HG03159 (cell line): ENCODE measurements around the gene NACAD.

ENCODE experiments used
- ATAC-seq: cut with Tn5 transposase; IDR thresholded peaks from one replicate; pipeline ENCODE4 v1.9.1; 2021; ENCODE audit warnings: mild to moderate bottlenecking, moderate library complexity; ENCODE audit not compliant: unreplicated experiment

Gene NACAD, protein sequence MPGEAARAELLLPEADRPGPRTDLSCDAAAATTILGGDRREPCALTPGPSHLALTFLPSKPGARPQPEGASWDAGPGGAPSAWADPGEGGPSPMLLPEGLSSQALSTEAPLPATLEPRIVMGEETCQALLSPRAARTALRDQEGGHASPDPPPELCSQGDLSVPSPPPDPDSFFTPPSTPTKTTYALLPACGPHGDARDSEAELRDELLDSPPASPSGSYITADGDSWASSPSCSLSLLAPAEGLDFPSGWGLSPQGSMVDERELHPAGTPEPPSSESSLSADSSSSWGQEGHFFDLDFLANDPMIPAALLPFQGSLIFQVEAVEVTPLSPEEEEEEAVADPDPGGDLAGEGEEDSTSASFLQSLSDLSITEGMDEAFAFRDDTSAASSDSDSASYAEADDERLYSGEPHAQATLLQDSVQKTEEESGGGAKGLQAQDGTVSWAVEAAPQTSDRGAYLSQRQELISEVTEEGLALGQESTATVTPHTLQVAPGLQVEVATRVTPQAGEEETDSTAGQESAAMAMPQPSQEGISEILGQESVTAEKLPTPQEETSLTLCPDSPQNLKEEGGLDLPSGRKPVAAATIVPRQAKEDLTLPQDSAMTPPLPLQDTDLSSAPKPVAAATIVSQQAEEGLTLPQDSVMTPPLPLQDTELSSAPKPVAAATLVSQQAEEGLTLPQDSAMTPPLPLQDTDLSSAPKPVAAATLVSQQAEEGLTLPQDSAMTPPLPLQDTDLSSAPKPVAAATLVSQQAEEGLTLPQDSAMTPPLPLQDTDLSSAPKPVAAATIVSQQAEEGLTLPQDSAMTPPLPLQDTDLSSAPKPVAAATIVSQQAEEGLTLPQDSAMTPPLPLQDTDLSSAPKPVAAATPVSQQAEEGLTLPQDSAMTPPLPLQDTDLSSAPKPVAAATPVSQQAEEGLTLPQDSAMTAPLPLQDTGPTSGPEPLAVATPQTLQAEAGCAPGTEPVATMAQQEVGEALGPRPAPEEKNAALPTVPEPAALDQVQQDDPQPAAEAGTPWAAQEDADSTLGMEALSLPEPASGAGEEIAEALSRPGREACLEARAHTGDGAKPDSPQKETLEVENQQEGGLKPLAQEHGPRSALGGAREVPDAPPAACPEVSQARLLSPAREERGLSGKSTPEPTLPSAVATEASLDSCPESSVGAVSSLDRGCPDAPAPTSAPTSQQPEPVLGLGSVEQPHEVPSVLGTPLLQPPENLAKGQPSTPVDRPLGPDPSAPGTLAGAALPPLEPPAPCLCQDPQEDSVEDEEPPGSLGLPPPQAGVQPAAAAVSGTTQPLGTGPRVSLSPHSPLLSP (N-terminal part only)

DNA sequence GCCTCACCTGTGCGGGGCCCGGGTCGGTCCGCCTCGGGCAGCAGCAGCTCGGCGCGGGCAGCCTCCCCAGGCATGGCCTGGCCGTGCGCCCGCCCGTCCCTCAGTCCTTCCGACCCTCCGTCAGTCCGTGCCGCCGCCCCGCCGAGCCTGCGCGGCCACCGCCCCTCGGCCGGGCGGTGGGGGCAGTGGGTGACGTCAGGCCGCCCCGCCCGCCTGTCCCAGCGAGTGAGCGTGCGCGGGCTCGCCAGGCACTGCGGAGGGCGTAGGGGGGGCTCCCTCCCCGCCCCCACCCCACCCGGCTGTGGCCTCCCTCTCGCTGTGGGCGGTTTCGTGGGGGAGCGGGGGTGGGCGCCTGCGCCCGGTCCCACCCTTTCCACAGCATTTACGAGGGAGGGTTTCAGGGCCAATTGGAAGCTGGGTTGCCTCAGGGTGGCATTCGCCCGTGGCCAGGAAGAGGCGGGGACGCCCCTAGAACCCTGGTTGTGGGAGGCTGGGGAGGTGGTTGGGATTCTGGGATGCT, at the start of gene NACAD:
Gene NACAD, minus strand, starts transcription at position 149 of the 520 bp plus-strand sequence. Its CDS starts 75 bp downstream, at position 74.
- no peak for ATAC-seq

DNA sequence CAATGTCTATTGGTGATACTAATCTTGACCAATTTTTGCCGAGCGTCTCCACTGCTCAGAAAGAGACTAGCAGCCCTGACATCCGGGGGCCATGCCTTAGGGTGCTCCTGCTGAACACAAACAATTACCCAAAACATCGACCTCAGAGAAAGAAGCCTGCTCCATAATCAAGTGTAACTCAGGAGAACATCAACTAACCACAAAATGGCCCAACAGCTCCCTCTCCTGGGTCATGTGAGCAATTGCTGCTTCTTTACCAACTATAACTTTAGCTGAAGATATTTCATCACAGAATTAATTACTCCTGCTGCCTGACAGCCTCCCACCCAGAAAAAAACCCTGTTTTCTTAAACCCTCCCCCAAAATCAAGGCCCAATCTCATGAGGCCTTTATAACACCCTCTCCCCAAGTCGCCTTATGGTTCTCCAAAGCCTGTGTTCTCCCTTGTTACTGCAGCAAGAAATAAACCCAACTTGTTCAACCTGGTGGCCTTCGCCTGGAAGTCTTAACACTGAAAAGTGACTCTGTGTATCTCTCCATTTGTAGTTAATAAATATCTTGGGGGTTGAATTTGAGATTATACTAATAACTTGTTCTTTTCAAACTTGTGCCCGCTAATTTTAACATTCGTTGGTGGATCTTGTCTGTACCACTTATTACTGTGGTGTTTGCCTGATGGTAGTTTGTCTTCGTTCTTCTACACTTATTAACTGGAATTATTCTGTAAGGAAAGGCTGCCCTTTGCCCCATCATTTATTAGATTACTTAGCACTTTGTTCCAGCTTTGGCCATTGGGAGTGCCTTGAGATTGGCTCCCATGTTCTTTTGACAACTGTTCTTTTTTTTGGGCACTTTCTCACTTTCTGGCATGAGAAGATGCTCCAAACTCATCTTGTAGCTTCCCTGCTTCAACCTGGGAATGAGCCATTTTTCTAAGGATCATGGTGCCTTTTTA, 47.6 kb upstream of the NACAD start:
- peak; percentile 51 for ATAC-seq

DNA sequence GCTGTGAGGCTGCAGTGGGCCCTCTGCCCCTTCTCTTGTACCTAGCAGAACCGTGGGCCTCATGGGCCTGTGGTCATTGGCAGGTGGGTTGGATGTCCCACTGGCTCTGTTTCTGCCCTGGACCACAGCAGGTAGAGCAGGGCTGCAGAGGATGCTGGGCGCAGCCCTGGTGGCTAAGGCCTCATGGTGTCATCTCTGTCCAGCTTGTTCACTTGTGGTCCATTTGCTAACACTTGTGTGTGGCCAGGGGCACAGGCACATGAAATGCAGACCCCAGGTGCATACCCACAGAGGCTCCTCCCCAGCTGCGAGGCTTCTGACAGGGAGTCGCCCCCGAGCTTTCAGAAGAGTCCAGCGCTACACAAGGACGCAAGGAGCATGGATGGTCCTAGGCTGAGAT, 45.1 kb upstream of the NACAD start:
- ATAC-seq, result no peak

DNA sequence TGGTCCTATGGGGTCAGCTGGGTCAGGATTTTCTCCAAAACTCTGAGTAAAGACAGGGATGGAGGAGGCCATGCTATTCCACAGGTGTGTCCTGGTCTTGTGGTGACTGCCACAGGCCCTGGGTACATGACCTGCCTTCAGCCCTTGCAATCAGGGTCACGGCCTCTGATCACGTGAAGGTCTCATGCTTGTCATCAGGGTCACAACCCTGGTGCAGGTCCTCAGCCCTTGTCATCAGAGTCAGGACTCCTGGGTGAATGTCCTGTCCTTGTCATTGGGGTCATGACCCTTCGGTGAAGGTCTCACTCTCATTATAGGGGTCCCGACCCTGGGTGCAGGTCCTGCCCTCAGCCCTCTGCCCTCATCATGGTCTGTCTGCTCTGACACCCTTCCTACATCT, 44.6 kb upstream of the NACAD start:
- no peak for ATAC-seq

DNA sequence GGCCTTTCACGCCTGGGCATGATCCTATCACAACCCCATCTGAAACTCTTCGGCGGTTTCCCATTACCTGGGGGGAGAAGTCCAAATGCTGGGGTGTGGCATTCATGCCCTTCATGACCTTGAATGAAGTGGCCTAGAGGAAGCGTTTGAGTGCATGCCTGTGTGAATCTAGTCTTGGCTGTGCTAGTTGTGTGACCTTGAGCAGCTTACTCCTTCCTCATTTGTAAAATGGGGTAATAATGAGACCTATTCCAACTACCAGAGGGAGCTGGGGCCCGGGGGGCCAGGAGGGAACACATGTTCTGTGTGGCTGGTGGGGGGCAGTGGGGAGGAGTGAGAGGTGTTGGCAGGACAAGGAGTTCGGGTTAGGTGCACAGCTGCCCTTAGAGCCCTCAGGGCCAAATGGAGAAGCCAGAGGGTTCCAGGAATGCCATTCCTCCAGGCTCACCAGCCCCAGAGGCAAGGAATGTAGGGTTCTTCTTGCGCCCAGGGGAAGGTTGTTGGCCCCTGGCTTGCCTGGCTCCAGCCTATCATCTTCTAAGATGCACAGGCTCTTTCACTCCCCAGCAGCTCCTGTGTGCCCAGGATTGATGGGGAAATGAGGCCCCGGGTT, 44.0 kb upstream of the NACAD start:
- no peak for ATAC-seq

DNA sequence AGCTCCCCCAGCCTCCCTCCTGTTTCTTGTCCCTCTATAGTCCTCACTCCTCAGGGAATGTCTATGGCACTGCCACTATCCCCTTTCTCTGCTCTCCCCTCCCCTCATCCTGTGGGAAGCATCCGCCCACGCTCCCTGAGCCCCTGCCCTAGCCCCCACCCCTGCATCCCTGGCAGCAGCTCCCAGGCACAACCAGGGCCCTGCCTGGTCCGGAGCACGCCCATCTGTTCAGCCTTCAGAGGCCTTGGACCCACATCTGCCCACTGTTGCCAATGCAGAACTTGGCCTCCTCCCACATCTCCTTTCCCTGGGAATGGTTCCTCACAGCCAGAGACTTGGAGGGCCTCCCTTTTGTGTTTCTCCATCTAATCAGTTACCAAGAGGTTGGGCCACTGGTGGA, 43.1 kb upstream of the NACAD start:
- ATAC-seq, result no peak

DNA sequence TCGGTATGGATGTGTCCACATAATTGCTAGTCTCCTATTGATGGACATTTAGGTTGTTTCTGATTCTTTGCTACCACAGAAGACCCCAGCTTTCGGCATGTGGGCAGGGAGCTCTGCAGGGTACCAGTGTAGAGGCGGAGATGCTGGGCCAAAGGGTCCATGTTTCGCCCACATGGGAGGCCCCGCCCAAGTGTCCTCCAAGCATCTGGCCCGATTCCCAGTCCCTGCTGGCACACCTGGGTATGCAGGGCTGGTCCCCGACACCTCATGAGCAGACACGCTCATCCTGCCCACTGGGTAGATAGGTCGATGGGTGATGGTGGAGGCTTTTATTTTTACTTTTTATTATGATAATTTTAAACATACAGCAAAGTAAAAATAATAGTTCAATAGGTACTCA, 42.1 kb upstream of the NACAD start:
- ATAC-seq, result no peak

DNA sequence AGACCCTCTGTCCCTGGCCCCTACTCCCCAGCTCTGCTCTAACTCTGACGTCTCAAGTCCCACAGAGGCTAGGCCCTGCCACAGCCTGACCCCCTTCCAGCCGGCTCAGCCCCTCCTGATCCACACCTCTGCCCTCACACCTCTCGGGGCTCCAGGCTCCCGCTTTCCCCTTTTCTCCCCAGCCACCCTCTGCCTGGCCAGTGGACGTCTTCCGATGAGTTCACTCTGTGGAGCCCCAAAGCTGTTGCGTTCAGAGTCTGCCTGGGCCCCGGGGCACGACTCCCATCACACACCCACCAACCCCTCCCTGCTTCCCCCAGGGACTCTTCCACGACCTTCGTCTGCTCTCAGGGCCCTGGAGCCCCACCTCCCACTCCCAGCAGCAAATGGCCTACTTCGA, 41.1 kb upstream of the NACAD start:
- no peak for ATAC-seq

DNA sequence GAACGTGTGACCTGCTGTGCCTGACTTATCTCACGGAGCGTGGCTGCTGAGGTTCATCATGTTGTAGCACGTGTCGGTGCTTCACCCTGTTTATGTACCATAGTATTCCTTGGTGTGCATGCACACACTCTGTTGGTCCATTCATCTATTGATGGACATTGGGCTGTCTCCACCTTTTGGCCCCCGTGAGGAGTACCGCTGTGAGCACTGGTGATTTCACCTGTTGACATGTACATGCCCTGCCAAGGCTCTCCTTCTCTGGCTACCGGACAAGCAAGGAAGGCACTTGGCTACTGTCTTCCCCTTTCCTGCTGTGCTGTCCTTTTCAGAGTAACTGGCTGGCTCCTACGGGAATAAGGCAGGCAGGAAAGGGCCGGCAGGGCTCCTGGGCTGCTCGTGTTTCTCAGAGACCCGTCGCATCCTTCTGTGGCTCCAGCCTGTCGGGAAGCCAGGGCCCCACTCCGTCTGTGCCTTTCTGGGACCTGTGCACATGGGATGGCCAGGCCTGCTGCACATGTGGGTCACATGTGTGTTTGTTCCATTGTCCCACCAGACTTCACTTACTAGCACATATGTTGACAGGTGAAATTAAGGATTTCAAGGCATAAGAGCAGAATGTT, 40.5 kb upstream of the NACAD start:
- no peak for ATAC-seq

DNA sequence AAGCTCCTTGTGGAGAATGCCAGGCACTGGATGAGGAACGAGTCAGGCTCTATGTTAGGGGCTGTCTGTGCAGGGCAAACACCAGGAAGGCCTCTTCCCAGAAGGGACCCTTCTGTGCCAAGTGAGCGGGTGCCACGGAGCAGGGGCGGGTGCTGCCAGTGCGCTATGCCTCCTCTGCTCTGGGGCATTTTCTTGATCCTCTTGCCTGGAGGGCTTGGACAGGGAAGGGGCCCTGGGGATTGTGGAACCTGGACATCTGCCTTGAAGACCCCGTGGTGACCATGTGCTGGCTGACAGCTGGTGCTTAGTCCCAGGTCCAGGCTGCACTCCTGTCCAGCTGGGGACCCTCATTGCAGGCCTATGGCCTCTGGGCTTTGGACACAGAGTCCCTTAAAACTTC, 38.2 kb upstream of the NACAD start:
- ATAC-seq, result no peak

DNA sequence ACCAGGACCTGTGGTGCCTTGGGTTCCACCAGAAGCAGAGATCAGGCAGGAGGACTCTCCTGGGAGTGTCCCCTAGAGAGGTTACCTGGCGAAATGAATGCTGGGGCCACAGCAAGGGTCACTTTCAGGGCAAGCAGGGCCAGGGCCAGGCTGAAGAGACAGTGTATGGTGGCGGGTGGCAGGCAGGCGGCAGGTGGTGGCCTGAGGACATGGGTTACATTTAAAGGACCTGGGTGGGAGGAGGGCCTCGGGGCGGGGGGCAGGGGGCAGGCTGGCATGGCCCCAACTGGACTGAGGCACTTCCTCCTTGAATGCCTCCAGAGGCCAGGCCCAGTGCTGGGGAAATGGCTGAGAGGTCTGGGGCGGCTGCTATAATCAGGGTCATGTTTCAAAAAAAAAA, 37.4 kb upstream of the NACAD start:
- no peak for ATAC-seq

DNA sequence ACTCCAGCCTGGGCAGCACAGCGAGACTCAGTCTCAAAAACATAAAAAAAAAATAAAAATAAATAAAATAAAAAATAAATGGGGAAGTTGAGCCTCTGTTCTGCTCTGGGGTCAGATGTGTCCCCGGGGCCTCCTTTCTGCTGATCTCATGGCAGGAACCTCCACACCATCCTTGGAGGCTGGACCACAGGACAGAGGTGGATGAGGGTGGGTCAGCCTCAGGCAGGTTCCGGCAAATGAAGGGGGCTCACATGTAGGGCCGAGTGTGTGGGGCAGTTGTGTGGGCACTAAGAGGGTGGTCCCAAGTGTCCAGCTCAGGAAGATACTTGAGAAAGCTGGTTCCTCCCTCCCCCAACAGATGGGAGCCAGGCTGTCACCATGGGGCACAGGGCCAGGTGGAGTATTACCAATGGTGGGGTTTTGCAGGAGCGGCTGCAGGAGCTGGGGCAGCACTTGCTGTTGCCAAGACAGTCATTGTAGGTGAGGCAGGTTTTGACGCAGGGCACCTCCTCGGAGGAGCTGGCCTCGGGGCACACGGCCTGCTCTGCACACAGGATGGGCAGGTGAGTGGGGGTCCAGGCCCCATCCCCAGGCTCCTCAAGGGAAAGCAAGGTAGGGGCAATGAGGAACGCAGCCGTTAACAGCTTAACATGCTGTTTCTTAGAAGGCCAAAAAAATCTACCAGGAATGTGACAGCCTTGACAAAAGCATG, 36.6 kb upstream of the NACAD start:
- no peak for ATAC-seq

DNA sequence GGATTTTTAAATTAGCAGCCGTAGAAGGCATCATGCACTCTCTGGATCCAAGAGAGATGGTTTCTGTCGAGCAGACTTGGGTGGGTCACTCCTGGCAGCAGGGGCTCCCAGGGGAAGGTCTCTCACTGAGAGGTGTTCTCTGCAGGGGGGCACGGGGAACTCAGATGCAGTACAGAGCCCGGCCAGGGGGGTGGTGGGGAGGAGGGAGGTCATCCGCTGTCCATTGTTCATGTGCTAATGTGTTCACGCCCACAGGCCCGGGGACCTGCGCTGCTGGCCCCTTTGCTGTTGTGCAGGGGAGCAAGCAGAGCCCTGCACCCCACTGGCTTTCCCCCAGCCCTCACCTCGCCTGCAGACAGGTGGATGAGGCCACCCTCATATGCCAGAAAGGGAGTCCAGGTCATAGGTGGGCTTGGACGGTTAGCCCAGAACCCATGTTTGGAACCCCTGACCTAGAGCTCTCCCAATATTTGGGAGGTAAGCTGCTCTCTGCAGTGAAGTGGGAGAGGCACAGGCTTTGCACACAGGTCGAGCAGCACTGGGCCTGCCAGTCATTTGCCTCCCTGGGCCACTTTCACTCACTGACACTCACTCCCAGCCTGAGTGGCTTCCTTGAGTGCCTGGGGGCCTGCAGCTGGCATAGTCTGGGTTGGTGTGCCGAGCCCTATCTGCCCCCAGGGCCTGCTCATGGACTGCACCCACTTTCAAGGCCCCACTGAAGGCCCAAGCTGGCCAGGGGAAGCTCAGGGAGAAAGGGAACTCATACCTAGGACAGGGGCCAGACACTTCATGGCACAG, 35.3 kb upstream of the NACAD start:
- no peak for ATAC-seq

DNA sequence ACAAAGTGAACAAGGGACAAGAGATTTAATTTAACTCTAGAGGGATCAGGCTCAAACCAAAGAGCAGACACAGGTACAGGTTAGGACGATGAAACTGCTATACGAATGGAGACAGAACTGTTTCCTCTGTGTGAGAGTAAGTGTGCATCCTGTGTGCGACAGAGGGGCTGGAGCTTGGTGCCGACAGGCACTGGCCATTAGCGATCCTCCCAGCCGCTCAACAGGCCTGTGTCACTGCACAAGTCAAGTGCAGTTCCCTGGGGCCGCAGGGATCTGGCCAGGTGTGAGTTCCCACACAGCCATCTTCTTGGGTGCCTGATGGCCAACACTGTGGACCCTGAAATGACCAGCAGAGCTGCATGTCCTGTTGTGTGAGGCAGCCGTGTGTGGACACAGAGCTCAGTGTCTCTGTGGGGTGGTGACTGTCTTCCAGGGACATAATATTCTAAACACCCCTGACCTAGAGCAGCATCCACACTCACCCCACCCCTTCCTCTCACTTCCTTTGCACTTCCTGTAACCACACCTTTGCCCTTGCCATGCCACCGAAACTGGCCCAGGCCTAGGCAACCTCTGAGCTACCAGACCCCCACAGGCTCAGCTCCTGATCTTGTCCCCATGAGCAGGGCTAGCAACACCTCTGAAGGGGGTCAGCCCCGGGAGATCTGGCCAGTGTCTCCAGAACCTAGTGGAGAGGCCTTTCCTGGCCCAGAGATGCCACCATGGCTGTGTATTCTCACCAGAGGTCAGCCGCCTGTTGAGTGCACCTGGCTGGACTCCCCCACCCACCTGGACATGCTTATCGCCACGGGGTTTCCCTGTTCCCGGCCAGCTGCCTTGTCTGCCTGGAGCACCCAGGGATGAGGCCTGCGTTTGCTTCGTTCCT, 34.4 kb upstream of the NACAD start:
- ATAC-seq, result no peak

DNA sequence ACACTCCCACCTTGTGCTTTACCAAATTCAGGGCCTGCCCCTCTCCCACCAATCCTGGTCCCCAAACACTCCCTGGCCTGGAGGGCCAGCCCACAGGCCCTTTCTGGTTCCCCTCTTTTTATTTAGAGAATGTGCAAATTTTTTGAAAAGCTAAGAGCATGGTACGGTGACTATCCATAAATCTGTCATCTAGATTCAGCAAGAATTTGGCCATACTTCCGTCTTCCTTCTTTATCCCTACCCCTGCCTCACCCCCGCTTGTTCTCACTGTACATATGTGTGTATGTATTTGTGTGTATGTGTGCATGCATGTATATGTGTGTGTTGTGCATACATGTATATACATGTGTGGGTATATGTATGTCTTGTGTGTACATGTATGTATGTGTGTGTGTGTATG, 30.8 kb upstream of the NACAD start:
- no peak for ATAC-seq

DNA sequence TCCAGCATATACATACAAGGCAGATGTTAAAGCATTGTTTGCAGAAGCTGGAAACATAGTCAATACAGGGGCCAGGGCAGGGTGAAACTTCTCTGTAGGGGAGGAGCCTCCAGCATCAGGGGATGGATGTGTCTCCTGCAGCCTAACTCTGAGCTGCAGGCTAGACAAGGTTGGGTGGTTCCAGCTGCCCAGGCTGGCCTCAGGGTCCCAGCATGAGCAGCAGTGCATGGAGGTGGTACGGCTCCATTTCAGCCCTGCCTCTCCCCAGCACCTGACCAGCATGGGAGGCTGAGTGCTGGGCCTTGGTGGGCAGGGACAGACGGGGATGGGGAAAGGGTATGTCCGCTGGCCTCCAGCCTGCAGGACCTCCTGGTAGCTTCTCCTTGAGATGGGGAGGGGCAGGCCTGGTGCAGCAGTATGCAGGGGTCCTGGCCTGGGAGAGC, 30.1 kb upstream of the NACAD start:
- no peak for ATAC-seq
